ENCODE results near the gene NDUFB11.

- TF ChIP-seq CTCF (IDR thresholded peaks at IDR 0.05): no peak
- TF ChIP-seq POLR2AphosphoS5 (IDR thresholded peaks at IDR 0.05): no peak
Observed at GRCh38 chrX:47171996-47172395, 27.5 kb upstream of the NDUFB11 start.

Measured in transverse colon (tissue), 4 donors.